Adrenal gland (tissue), 5 donors: Measurements from ENCODE around the gene HSD17B2.

Source experiments
- POLR2A ChIP-seq, 2 donors: fragments of 450-650 bp; IDR thresholded peaks; one replicate each; pipeline ENCODE4 v1.6.1; 2017; ENCODE audit warnings: antibody characterized with exemption in 2 of 2, mild to moderate bottlenecking in 2 of 2, moderate library complexity in 1 of 2
- TF ChIP-seq, protein P1 (sequence below), 6 experiments: fragments of 450-650 bp in 4 of 6; fragments of 200-600 bp in 2 of 6; sonication (generic) in 1 of 6; IDR thresholded peaks; 1 replicate in 5 of 6; 2 replicates in 1 of 6; pipeline versions ENCODE4 v1.5.1 to v1.8.0; 2016 to 2021; ENCODE audit warnings: antibody characterized with exemption in 6 of 6, mild to moderate bottlenecking in 2 of 6, moderate library complexity in 1 of 6
- donor health status: DM: no; HTN: no; CAD: no.

DNA sequence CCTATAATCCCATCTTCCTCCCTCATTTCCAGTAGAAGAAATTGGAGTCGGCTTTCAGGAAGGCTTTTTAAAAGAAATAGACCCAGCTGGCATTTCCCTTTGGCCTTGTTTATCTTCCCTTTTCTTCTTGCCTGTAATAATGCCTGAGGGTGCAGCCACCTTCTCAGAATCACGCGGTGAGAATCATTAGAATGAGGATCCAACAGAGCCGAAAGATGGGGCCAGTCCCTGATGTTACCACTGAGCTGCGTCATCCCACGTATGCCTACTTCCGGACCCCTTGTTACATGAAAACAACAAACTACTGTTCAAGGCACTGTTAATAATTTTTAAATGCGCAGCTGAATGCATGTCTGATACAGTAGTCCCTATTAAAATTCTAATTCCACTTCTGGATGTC, 47.9 kb upstream of the HSD17B2 start:
- TF ChIP-seq, protein P1, sequence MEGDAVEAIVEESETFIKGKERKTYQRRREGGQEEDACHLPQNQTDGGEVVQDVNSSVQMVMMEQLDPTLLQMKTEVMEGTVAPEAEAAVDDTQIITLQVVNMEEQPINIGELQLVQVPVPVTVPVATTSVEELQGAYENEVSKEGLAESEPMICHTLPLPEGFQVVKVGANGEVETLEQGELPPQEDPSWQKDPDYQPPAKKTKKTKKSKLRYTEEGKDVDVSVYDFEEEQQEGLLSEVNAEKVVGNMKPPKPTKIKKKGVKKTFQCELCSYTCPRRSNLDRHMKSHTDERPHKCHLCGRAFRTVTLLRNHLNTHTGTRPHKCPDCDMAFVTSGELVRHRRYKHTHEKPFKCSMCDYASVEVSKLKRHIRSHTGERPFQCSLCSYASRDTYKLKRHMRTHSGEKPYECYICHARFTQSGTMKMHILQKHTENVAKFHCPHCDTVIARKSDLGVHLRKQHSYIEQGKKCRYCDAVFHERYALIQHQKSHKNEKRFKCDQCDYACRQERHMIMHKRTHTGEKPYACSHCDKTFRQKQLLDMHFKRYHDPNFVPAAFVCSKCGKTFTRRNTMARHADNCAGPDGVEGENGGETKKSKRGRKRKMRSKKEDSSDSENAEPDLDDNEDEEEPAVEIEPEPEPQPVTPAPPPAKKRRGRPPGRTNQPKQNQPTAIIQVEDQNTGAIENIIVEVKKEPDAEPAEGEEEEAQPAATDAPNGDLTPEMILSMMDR (IDR thresholded peaks at IDR 0.05) = no peak
- TF ChIP-seq POLR2A (IDR thresholded peaks at IDR 0.05) = no peak
